ENCODE results near the gene PHF2.

The PHF2 gene

DNA sequence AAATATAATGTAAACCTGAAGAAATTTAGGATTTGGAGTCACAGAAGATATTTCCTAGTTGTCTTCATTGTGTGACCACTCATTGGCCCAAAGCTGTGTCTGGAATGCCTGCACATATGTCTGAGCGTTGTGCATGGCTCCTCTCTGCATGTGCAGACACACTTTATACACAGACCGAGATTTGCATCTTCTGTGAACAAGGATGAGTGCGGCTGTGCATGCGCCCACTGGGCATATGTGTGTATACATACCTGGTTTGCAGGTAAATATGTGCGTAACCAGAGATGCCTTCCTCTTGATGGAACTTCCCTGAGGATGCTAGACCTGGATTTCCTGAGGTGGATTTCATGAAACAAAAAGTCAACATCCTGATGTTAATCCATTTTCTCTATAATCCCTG is 19.1 kb downstream of the PHF2 start:
- H3K4me3 ChIP-seq (replicated peaks in 1 of 2; ENCODE audit: low read depth in 2 of 2, low read length in 2 of 2) = no peak overlapping the region
- TF ChIP-seq, protein P1, sequence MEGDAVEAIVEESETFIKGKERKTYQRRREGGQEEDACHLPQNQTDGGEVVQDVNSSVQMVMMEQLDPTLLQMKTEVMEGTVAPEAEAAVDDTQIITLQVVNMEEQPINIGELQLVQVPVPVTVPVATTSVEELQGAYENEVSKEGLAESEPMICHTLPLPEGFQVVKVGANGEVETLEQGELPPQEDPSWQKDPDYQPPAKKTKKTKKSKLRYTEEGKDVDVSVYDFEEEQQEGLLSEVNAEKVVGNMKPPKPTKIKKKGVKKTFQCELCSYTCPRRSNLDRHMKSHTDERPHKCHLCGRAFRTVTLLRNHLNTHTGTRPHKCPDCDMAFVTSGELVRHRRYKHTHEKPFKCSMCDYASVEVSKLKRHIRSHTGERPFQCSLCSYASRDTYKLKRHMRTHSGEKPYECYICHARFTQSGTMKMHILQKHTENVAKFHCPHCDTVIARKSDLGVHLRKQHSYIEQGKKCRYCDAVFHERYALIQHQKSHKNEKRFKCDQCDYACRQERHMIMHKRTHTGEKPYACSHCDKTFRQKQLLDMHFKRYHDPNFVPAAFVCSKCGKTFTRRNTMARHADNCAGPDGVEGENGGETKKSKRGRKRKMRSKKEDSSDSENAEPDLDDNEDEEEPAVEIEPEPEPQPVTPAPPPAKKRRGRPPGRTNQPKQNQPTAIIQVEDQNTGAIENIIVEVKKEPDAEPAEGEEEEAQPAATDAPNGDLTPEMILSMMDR (IDR thresholded peaks at IDR 0.05; ENCODE audit: low read depth, low read length) = no peak
- no peak for DNase-seq (ENCODE audit: low read depth in 2 of 2)

DNA sequence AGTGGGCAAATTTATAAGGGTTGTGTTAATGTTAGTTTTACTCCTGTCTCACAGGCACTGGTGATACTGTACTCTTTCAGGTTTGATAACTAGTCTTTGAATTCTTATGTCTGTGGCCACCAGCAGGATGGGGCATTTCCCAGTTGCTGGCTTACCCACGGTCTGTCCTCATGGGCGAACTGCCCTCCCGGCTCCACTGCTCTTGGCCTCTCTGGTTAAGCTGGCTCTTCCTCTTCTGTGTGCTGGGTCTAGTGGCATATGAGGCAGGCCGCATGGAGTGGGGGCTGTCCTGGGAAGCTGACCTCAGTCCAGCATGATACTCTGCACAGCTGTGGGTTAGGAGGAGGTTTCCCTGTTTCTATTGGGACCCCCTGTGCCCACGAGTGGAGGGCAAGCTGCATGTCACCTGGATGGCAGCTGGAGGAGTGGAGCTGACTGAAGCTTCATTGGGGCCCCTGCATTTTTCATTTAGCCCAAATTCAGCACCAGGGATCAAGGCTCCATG is 19.5 kb downstream of the PHF2 start:
- H3K4me3 ChIP-seq (replicated peaks in 1 of 2; ENCODE audit: low read depth in 2 of 2, low read length in 2 of 2) = no peak overlapping the region
- TF ChIP-seq, protein P1 (IDR thresholded peaks at IDR 0.05; ENCODE audit: low read depth, low read length) = no peak
- DNase-seq (ENCODE audit: low read depth in 2 of 2) = no peak

DNA sequence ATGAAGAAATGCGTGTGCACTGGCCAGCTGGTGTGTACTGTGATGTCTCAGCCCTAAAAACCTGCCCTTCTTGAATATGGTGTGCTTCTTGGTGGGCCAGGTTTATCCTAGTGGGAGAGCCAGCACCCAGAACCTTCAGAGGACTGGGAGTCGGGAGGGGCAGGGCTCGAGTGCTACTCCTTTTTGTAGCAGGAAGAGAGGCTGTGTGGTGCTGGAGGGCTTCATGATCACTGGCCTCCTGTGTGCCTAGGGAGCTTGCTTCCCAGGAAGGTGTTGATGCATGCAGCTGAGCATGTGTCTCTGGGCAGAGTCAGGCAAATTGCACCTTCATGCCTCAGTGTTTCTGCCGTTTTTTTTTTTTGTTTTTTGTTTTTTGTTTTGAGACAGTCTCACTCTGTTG is 20.0 kb downstream of the PHF2 start:
- H3K4me3 ChIP-seq (replicated peaks in 1 of 2; ENCODE audit: low read depth in 2 of 2, low read length in 2 of 2) = no peak overlapping the region
- TF ChIP-seq, protein P1 (IDR thresholded peaks at IDR 0.05; ENCODE audit: low read depth, low read length) = no peak
- DNase-seq (ENCODE audit: low read depth in 2 of 2) = no peak

DNA sequence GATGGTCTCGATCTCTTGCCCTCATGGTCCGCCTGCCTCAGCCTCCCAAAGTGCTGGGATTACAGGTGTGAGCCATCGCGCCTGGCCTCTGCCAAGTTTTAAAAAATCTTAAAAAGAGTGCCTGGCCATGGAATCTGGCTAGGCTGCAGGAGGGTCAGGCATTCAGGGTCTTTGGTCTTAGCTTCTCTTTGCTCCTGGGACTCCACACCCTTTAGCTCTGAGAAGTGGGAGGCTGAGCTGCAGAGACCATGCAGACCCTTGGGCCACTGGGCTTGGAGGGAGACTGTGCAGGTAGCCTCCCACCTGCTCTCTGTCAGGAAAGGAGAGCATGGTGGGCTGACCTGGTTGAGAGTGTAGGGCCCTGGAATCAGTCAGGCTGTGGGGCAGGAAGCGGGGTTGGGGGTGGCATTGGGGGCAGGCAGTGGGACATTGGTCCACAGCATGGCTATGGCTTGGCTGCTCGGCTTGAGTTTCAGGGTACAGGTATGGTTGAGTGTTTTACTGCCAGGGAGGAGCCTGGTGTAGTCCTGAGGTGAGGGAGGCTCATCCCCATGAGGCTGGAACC is 20.8 kb downstream of the PHF2 start:
- no peak for DNase-seq (ENCODE audit: low read depth in 2 of 2)
- no peak overlapping the region for H3K4me3 ChIP-seq (replicated peaks in 1 of 2; ENCODE audit: low read depth in 2 of 2, low read length in 2 of 2)
- TF ChIP-seq, protein P1 (IDR thresholded peaks at IDR 0.05; ENCODE audit: low read depth, low read length) = no peak

DNA sequence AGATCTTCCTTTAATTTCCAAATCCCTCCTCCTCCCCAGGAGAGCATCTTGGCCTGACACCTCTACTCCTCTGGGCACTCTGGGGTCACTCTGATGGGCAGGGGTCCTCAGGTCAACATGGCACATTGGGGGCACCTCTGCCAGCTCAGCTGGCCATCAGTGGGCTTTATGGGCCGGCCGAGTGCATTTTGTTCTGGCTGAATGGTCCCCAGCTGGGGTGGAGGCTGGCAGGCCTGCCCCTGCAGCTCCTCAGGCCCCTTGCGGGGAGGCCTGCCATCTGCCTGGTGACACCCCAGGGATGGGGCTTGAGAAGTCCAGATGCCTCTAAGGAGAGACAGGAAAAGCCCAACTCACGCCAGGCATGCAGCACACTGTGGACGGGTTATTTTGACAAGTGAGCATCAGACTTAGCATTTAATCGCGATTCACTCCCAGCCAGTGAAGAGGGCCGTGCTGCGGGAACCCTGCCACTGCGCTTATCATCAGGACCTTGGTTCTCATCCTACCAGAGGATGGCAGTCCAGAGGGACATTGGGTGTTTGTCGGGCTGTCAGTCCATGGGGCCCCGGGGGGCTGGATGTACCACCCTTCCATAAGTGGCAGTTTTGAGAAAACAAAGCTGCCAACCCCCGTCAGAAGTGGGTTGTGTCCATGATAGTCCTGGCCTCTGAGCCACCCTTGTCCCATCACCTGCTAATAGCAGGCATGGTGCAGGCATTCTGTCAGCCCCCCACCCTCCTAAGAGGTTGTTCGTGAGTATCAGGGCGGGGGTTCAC is 21.7 kb downstream of the PHF2 start:
- TF ChIP-seq, protein P1 (IDR thresholded peaks at IDR 0.05; ENCODE audit: low read depth, low read length) = no peak
- no peak for DNase-seq (ENCODE audit: low read depth in 2 of 2)
- H3K4me3 ChIP-seq (replicated peaks in 1 of 2; ENCODE audit: low read depth in 2 of 2, low read length in 2 of 2) = no peak overlapping the region

DNA sequence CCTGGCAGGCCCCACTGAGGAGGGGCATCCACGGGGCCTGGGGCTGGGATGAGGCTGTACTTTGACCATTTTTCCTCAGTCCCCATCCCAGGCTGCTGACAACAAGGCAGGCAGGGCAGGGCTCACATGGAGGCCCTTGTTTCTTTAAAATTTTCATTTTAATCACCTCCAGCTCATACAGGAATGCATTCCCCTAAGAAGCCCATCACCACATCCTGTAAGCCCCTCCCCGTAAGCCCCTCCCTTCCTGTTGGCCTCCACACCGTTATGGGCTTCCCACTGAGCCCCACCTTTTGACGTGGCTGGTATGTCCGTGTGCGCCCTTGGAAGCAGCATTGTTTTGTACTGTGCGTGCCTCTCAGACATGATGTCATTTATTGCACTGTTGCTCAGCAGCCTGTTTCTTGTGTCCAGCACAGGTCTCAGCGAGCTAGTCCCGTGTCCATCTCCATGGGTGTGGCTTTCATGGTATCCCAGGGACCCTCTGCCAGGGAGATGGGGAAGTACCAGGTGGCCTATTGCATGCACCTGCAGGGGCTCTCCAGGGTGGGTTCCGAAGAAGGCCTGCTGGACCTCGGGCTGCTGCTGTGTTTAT is 22.4 kb downstream of the PHF2 start:
- TF ChIP-seq, protein P1 (IDR thresholded peaks at IDR 0.05; ENCODE audit: low read depth, low read length) = no peak
- peak in 1 of 2 donors; percentile 80 for DNase-seq (ENCODE audit: low read depth in 2 of 2)
- H3K4me3 ChIP-seq (replicated peaks in 1 of 2; ENCODE audit: low read depth in 2 of 2, low read length in 2 of 2) = no peak overlapping the region
